HUES64 (cell line): ENCODE results near the gene RPUSD2. TPM values are rescaled to one million over a fixed set of nuclear protein-coding genes. Genes with fewer than 3 reads are reported as not detected.

Experiments
- H3K27ac ChIP-seq: 2 replicates; pipeline ENCODE4 v1.7.0; 2013; ENCODE audit warnings: low read depth, low read length, inconsistent platforms
- H3K27me3 ChIP-seq: 2 replicates; pipeline ENCODE4 v1.6.1; 2013; ENCODE audit warnings: mild to moderate bottlenecking, low read length; ENCODE audit not compliant: insufficient read depth
- H3K36me3 ChIP-seq: 2 replicates; pipeline ENCODE4 v1.6.1; 2013; ENCODE audit warnings: mild to moderate bottlenecking, low read length; ENCODE audit not compliant: insufficient read depth
- H3K4me1 ChIP-seq: 2 replicates; pipeline ENCODE4 v1.6.1; 2013; ENCODE audit warnings: mild to moderate bottlenecking, low read length, moderate library complexity; ENCODE audit not compliant: insufficient read depth
- H3K4me3 ChIP-seq: 2 replicates; pipeline ENCODE4 v1.5.1; 2013; ENCODE audit warnings: mild to moderate bottlenecking, low read length, moderate library complexity
- H3K9ac ChIP-seq: 2 replicates; pipeline ENCODE4 v1.6.1; 2013; ENCODE audit warnings: mild to moderate bottlenecking, low read depth, low read length
- H3K9me3 ChIP-seq: 2 replicates; pipeline ENCODE4 v1.6.1; 2013; ENCODE audit warnings: low read depth, low read length; ENCODE audit not compliant: insufficient read depth
- WGBS: fragments of 150-250, 120-280 bp; methylation state at CpG from one replicate; pipeline ENCODE4 v1.1.7; 2013; ENCODE audit warnings: missing lambda C conversion rate; 5-methylcytosine and 5-hydroxymethylcytosine counted together
- polyA plus RNA-seq, 2 experiments: library from polyadenylated mRNA; stranded (reverse); fragments of 50-300 nt; gene quantifications; one replicate each; pipeline ENCODE4 v1.2.3, GENCODE V29; 2013

The RPUSD2 gene
- 14.3 TPM for polyA plus RNA-seq (2013, experiment 1 of 2)
- polyA plus RNA-seq (2013, experiment 2 of 2), result 14.8 TPM

GRCh38 chr15:40569129-40569953, at the start of gene RPUSD2:
TSS of gene RPUSD2 (plus strand) at chr15:40569299. CDS start at chr15:40569338, 39 bp downstream.
- under 1% methylated on average over 62 of the region's 62 CpGs for WGBS
- Histone ChIP-seq H3K27ac (peak within 1 kb of the TSS; percentile 73; the same call in 1 of the 2 replicates), H3K4me3 (peak within 1 kb of the TSS; percentile 95), H3K4me1 (peaks cover 13% of the 10 kb centered on the region), H3K36me3 (peaks cover 28% of the 10 kb centered on the region), H3K9ac (peak within 1 kb of the TSS; percentile 88), H3K9me3 (no peaks in the 10 kb centered on the region), H3K27me3 (no peaks in the 10 kb centered on the region)

- H3K27me3 ChIP-seq, result no peaks in the 10 kb centered on the region
- H3K27ac ChIP-seq, result no peak overlapping the region
- H3K4me1 ChIP-seq, result no peaks in the 10 kb centered on the region; the same call in 1 of the 2 replicates
- no peaks in the 10 kb centered on the region for H3K36me3 ChIP-seq
- H3K9ac ChIP-seq, result no peak overlapping the region
- no peak overlapping the region for H3K4me3 ChIP-seq
- no peaks in the 10 kb centered on the region for H3K9me3 ChIP-seq
These were observed 45.5 kb upstream of the RPUSD2 start for GRCh38 chr15:40523611-40524010.

GRCh38 chr15:40525855-40526254, 43.2 kb upstream of the RPUSD2 start:
- Histone ChIP-seq H3K4me3 (no peak overlapping the region), H3K9me3 (no peaks in the 10 kb centered on the region), H3K27me3 (no peaks in the 10 kb centered on the region), H3K4me1 (no peaks in the 10 kb centered on the region), H3K27ac (no peak overlapping the region), H3K36me3 (no peaks in the 10 kb centered on the region), H3K9ac (no peak overlapping the region)
- 88% methylated on average over 3 of the region's 3 CpGs for WGBS

GRCh38 chr15:40528801-40529200, 40.3 kb upstream of the RPUSD2 start:
- no peaks in the 10 kb centered on the region for H3K9me3 ChIP-seq
- 95% methylated on average over 6 of the region's 6 CpGs for WGBS
- H3K4me1 ChIP-seq, result no peaks in the 10 kb centered on the region
- H3K9ac ChIP-seq, result no peak overlapping the region
- no peaks in the 10 kb centered on the region for H3K36me3 ChIP-seq
- no peak overlapping the region for H3K27ac ChIP-seq
- no peaks in the 10 kb centered on the region for H3K27me3 ChIP-seq
- no peak overlapping the region for H3K4me3 ChIP-seq

GRCh38 chr15:40533763-40534364, 35.2 kb upstream of the RPUSD2 start:
- Histone ChIP-seq H3K9me3 (no peaks in the 10 kb centered on the region), H3K36me3 (no peaks in the 10 kb centered on the region), H3K27ac (no peak overlapping the region), H3K4me3 (no peak overlapping the region), H3K4me1 (no peaks in the 10 kb centered on the region), H3K27me3 (no peaks in the 10 kb centered on the region), H3K9ac (no peak overlapping the region)
- 98% methylated on average over 4 of the region's 4 CpGs for WGBS

- no peak overlapping the region for H3K4me3 ChIP-seq
- no peaks in the 10 kb centered on the region for H3K9me3 ChIP-seq
- H3K27me3 ChIP-seq, result no peaks in the 10 kb centered on the region
- no peak overlapping the region for H3K27ac ChIP-seq
- WGBS, result 74% methylated on average over 5 of the region's 5 CpGs
- no peaks in the 10 kb centered on the region for H3K4me1 ChIP-seq
- no peaks in the 10 kb centered on the region for H3K36me3 ChIP-seq
- H3K9ac ChIP-seq, result no peak overlapping the region
These were observed 34.7 kb upstream of the RPUSD2 start for GRCh38 chr15:40534371-40534770.

GRCh38 chr15:40536501-40536900, 32.6 kb upstream of the RPUSD2 start:
- Histone ChIP-seq H3K4me1 (no peaks in the 10 kb centered on the region), H3K9ac (no peak overlapping the region), H3K4me3 (no peak overlapping the region), H3K36me3 (no peaks in the 10 kb centered on the region), H3K27ac (no peak overlapping the region), H3K9me3 (no peaks in the 10 kb centered on the region), H3K27me3 (no peaks in the 10 kb centered on the region)
- 92% methylated on average over 5 of the region's 5 CpGs for WGBS

GRCh38 chr15:40538976-40539375, 30.1 kb upstream of the RPUSD2 start:
- H3K4me1 ChIP-seq, result no peaks in the 10 kb centered on the region
- H3K36me3 ChIP-seq, result no peaks in the 10 kb centered on the region
- H3K9me3 ChIP-seq, result no peaks in the 10 kb centered on the region
- no peak overlapping the region for H3K4me3 ChIP-seq
- H3K9ac ChIP-seq, result no peak overlapping the region
- H3K27ac ChIP-seq, result no peak overlapping the region
- 89% methylated on average over 6 of the region's 6 CpGs for WGBS
- no peaks in the 10 kb centered on the region for H3K27me3 ChIP-seq

- Histone ChIP-seq H3K4me3 (no peak overlapping the region), H3K36me3 (no peaks in the 10 kb centered on the region), H3K9me3 (no peaks in the 10 kb centered on the region), H3K27me3 (no peaks in the 10 kb centered on the region), H3K4me1 (no peaks in the 10 kb centered on the region), H3K9ac (no peak overlapping the region), H3K27ac (no peak overlapping the region)
- WGBS, result 86% methylated on average over 3 of the region's 3 CpGs
These were observed 26.0 kb upstream of the RPUSD2 start for GRCh38 chr15:40543082-40543481.

- Histone ChIP-seq H3K27ac (no peak overlapping the region), H3K4me3 (no peak overlapping the region), H3K36me3 (no peaks in the 10 kb centered on the region), H3K4me1 (no peaks in the 10 kb centered on the region), H3K9me3 (no peaks in the 10 kb centered on the region), H3K27me3 (no peaks in the 10 kb centered on the region), H3K9ac (no peak overlapping the region)
- 85% methylated on average over 5 of the region's 5 CpGs for WGBS
These were observed 25.3 kb upstream of the RPUSD2 start for GRCh38 chr15:40543631-40544294.

- no peaks in the 10 kb centered on the region for H3K36me3 ChIP-seq
- no peaks in the 10 kb centered on the region for H3K27me3 ChIP-seq
- H3K9me3 ChIP-seq, result no peaks in the 10 kb centered on the region
- H3K27ac ChIP-seq, result no peak overlapping the region
- H3K4me3 ChIP-seq, result no peak overlapping the region
- 83% methylated on average over 1 of the region's 1 CpG for WGBS
- no peaks in the 10 kb centered on the region for H3K4me1 ChIP-seq
- H3K9ac ChIP-seq, result no peak overlapping the region
These were observed 23.6 kb upstream of the RPUSD2 start for GRCh38 chr15:40545457-40545856.
